GM21390 (cell line): ENCODE measurements around the gene CTSA.
A peak's percentile ranks its signal among the peaks of the same experiment; 100 is the strongest.

Source experiments
- ATAC-seq: cut with Tn5 transposase; IDR thresholded peaks from one replicate; pipeline ENCODE4 v1.9.1; 2021; ENCODE audit not compliant: unreplicated experiment

CTSA gene

GRCh38 chr20:45890985-45891983, at the start of gene CTSA, which contains the start of gene NEURL2:
Gene CTSA (plus strand): TSS chr20:45891335. CDS start chr20:45891569, 234 bp downstream.
Gene NEURL2 (minus strand): TSS chr20:45891208. CDS start chr20:45890991, 217 bp downstream.
- ATAC-seq = peak; percentile 77

DNA sequence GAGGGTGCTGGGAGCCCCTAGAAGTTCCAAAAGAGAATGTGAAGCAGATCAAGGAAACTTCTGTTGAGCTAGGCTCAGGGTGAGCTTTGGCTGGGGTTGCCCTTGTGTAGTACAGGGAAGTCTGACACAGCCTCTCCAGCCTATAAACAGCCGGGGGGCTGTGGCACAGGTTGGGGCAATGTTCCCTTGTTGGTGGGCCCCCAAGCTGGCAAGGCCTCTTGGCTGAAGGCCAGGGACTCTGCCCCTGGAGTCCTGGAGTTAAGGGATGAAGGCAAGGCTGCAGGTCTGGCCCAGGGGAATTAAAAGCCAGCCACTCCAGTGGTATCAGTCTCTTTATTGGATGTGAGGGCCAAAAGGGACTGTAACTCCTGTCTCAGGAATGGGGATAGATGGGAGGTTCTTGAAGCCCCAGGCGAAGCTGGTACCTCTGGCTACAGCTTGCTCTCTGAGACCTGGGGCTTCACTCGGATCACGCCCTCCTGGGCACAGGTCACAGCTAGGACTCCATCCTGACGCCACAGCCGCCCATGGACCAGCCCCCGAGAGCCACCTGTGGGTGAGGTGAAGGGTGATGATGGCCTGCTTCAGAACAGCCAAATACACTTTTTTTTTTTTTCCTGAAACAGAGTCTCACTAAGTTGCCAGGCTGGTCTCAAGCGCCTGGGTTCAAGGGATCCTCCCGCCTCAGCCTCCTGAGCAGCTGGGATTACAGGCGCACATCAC, 49.6 kb upstream of the CTSA start:
- ATAC-seq = no peak

GRCh38 chr20:45842169-45842812, 48.8 kb upstream of the CTSA start:
- peak; percentile 81 for ATAC-seq

GRCh38 chr20:45843506-45843905, 47.6 kb upstream of the CTSA start:
- no peak for ATAC-seq

GRCh38 chr20:45845452-45845851, 45.7 kb upstream of the CTSA start:
- no peak for ATAC-seq

GRCh38 chr20:45848421-45848820, 42.7 kb upstream of the CTSA start:
- ATAC-seq = no peak

GRCh38 chr20:45848969-45849582, 42.1 kb upstream of the CTSA start:
- ATAC-seq = no peak

DNA sequence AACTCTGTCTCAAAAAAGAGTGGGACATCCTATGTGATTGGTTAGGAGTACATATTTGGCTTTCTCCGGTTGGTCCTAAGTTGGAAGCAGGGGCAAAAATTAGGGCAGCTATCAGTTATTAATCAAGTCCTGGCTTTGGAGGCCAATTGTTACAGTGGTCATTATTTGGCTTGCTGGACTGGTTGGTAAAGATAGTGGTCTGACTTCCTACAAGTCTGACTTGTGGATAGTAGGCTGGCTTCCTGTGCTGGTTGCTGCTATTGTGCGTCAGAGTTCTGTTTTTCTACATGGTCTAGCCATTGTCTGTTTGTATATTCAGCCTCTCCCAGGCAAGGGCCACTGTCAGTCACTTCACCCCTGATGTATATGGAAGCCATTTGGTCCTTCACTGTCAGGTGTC, 40.9 kb upstream of the CTSA start:
- ATAC-seq = no peak

DNA sequence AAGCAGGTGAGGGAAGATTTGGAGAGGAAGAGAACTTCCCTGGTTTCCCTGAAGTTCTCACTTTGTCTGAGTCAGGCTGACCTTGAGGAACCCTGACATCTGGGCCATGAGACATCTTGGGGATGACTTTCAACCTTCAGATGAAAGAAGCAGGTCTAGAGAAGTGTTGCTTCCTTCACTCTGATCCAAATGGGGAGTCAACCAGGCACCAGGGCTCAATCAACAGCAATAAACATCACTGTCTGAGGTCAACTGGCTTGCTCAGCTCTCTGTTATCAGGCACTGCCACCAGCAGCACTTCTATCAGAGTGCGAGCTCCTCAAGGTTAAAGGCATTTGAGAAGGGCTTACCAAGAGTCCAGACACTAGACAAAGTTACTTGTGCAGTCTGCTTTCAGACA, 40.2 kb upstream of the CTSA start:
- no peak for ATAC-seq

- no peak for ATAC-seq
Measured at GRCh38 chr20:45851501-45851900, 39.6 kb upstream of the CTSA start.

DNA sequence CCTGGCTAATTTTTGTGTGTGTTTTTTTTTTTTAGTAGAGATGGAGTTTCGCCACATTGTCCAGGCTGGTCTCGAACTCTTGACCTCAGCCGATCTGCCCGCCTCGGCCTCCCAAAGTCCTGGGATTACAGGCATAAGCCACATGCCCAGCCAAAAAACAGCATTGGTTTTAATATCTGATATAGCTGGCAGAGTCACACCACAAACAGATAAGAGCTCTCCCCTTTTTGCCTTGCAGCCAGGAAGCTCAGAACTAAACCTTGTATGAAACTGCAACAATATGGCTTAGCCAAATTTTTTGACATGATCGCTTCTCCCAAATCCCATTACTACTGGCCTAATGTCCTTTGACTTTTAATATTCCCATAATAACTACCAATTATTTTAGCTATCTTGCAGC, 38.8 kb upstream of the CTSA start:
- no peak for ATAC-seq

DNA sequence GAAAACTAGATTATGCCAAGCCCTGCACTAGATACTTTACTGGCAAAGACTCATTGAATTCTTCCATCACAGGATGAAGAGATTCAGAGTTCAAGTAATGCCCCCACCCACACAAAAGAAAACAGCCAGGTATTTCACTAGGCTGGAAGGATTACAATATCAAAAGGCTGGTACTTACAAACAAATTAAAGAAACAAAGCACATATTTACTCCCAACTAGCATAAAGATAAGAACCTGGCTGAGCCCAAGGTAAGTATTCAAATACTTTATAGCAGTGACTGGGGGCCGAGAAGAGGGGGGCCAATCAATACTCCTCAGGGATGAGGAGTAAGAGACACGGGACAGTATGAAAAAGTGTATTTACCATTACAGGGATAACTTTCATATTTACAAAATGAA, 37.7 kb upstream of the CTSA start:
- ATAC-seq = no peak

DNA sequence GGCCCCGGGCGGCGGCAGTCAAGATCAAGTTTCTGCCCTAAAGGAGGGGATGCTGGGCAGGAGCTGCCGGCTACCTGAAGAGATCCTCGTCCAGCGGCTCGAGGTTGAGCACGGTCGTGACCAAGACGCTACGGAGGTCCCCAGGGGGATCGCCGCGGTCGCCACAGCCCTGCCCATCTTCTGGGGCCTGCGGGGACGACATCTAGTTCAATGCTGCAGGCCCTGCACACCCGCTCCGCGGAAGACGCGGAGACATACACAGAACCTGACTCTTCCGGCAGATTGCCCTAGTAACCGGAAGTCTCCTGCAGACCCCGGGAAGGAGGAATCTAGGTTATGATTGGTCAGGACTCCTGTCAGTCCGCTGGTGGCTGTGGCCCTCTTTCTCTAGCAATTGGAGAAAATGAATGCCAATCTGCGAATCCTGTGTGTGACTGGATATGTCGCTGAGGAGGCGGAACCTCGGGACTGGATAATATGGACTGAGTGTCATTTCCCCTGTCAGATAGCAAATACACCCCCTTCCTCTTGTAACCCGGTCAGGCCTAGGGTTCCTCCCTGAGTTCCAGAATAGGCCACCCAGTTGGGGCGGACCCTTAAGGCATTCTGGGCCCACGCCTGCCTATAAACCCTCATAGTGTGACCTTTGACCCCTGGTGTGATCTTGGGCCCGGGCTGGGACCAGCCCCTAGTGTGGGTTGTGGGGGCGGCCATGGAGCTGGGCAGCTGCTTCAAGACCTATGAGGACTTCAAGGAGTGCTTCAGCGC, 33.8 kb upstream of the CTSA start, which contains the start of the genes ACOT8 and ZSWIM3:
Gene ACOT8 (minus strand): TSS at position 279 of the 768 bp plus-strand sequence. CDS start 77 bp downstream, at position 202.
Gene ZSWIM3 (plus strand): TSS at position 501 of the 768 bp plus-strand sequence. CDS start 212 bp downstream, at position 713.
- peak; percentile 98 for ATAC-seq

DNA sequence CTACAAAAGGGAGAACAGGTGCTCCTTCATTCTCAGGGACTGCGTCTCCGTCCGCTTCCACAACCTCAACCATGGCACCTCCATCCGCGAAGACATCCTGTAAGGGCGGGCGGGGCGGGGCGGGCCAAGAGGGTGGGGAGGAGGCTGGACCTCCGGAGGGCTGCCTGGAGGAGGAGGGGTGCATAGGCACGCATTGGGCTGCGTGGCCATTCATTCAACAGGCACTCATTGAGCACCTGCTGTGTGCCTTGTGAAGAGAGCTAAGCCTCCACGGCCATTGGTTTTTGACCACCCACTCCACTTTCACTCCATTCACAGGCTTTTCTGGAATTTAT, 33.3 kb upstream of the CTSA start:
- ATAC-seq = peak; percentile 4

GRCh38 chr20:45859916-45860315, 31.2 kb upstream of the CTSA start:
- ATAC-seq = no peak

GRCh38 chr20:45860560-45861220, 30.4 kb upstream of the CTSA start:
- ATAC-seq = no peak

DNA sequence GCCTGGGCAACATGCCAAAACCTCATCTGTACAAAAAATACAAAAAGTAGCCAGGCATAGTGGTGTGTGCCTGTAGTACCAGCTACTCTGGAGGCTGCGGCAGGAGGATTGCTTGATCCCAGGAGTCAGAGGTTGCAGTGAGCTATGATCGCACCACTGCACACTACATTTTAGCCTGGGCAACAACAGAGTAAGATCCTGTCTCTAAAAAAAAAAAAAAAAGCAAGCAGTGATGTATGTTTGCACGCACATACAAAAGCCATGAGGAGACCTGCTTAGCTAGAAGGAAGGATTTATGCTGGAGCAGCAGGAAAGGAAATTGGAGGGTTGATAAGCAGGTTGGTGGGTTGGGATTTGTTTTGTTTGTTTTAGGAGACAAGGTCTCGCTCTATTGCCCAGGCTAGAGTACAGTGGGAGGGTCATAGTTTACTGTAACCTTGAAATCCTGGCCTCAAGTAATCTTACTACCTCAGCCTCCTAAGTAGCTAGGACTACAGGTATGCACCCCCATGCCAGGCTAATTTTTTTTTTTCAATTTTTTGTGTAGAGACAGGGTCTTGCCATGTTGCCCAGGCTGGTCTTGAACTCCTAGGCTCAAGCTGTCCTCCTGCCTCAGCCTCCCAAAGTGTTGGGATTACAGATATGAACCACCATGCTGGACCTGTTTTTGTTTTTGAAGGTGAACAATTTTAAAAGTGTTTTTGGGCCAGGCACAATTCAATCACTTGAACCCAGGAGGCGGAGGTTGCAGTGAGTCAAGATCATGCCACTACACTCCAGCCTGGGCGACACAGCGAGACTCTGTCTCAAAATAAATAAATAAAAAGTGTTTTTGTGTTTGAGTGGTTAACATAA, 29.7 kb upstream of the CTSA start:
- no peak for ATAC-seq
